ENCODE data around the gene PREX1.
A peak's percentile ranks its signal among the peaks of the same experiment; 100 is the strongest.

Gene PREX1

GRCh38 chr20:48732081-48732829, 95.5 kb downstream of the PREX1 start:
- DNase-seq (ENCODE audit: low spot score), result no peak

GRCh38 chr20:48731536-48731935, 96.3 kb downstream of the PREX1 start:
- DNase-seq (ENCODE audit: low spot score), result no peak

DNA sequence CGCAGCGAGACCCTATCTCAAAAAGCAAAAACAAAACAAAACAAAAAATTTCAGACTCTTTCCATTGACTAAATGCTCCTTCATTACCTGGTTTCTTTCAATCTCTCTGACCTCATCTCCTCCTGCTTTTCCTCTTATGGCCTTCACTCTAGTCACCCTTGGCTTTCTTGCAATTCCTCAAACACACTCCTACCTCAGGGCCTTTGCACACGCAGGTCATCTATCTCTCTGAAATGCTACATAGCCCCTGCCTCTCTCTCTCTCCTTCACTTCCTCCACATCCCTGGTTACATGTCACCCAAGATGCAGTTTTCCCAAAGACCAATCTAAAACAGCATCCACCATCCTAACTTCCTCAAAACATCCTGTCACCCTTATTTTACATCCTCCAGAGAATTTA, 96.8 kb downstream of the PREX1 start:
- DNase-seq (ENCODE audit: low spot score), result no peak

- no peak for DNase-seq (ENCODE audit: low spot score)
These were observed 98.3 kb downstream of the PREX1 start for GRCh38 chr20:48729538-48729937.

DNA sequence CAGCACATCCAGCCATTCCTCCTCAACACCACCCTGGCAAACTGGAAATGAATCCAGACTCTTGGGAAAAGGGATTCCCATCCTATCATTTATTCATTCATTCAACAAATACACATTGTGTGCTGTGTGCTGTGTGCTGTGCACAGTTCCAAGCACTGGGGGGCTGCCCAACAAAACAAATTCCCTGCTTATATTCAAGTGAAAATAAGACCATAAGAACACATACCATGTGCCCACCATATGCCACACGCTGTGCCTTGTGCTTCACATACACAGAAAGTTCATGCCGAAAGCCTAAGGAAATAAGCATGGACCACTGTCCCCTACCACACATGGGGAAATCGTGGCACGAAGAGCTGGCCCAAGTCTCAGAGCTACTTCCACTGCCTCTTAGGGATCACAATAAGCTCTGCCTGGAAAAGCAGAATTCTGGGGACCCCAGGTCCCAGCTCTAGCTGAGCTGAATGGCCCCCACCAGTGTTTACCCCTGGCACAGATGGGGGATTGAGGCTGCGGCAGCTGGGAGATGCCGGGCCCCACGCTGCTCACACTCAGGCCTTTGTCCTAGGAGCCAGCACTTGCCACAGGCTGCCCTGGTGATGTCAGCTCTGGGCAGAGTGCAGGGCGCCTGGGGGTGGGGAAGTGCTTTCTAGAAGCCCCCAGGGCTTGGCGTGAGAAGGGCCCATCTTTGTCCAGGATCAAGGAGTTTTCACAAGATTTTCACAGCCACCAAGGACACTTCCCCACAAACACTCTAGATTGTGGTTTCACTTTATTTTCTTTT, 99.6 kb downstream of the PREX1 start:
- DNase-seq (ENCODE audit: low spot score), result no peak

DNA sequence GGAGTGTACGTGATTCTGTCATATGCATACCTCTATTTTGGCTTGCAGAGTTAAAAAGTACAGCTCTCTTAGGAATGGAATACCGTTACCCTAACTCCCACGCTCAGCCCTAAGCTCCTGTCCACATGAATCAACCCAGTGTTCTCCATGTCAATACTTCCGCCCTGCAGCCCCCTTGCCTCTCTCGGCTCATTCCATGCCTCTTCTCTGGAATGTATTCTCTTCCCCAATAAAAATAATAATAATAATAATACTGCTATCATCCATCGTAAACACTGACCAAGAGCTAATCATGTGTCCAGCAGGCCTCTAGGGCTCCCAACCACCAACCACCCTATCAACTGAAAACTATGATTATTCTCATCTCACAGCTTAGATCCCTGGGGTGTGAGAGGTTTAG, 100.6 kb downstream of the PREX1 start:
- no peak for DNase-seq (ENCODE audit: low spot score)

DNA sequence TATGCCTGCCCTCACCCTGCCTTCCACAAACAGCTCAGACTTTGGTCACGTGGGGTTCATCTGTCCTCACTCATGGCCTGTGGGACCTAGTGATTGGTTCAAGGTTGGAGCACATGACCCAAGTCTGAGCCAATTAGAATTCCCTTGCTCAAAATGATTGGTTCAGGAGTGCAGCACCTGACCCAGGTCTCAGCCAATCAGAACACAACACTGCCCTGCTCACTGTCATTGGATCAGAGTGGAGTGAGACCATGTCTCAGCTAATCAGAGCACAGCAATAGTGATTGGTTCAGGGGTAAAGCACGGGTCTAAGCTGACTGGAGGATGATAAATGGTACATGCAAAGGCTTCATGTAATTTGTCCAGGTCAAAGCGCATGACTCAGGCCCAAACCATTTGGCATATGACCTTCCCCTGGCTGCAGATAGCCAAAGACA, 102.2 kb downstream of the PREX1 start:
- peak; percentile 63 for DNase-seq (ENCODE audit: low spot score)

- DNase-seq (ENCODE audit: low spot score), result no peak
These were observed 102.8 kb downstream of the PREX1 start for GRCh38 chr20:48724891-48725554.

- DNase-seq (ENCODE audit: low spot score), result no peak
These were observed 103.4 kb downstream of the PREX1 start for GRCh38 chr20:48724382-48724781.

- DNase-seq (ENCODE audit: low spot score), result no peak
These were observed 104.2 kb downstream of the PREX1 start for GRCh38 chr20:48723308-48724264.

DNA sequence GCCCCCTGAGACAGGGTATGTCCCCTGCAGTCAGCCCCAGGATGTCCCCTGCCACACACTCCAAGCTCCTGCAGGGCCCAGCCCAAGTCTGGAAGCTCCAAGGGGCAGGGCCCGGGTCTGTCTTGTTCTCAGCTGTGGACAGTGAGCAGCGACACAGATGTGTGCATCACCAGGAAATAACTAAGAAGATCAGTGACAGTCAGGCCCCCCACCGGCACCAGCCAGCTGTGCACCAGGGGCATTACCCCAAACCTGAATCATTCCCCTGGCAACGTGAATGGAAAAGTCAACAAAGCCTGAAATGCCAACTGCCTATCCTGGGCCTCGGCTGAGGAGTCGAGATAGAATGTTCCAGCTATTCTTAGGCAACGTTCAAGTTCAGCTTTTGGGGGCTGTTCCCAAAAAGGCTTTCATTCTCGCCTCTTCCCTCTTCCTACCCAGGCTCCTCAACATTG, 105.0 kb downstream of the PREX1 start:
- no peak for DNase-seq (ENCODE audit: low spot score)

GRCh38 chr20:48722002-48722731, 105.6 kb downstream of the PREX1 start:
- no peak for DNase-seq (ENCODE audit: low spot score)

DNA sequence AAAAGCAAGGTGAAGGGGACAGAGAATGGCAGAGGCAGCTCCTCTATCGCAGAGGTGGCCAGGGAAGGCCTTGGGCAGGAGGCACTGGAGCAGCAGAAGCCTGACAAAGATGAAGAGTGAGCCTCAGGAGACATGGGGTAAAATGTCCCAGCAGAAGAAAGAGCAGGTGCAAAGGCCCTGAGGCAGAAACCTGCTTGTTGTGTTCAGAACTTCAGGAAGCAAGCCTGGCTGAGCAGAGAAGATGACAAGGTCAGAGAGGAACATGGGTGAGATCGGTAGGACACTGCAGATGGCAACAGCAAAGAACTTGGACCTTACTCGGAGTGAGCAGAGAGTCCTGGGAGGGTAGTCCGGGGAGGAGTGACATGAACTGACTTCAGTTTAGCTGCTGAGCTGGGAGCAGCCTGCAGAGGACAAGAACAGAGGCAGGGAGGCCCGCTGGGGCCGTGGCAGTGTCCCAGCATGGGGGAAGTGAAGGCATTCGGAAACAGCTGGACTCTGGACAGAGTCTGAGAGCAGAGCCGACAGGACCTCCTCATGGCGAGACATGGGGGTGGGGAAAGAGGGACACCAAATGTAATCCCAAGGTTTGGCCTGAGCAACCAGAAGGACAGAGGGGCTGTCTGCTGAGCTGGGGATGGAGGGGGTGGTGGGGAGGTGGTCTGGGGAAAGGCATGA, 106.3 kb downstream of the PREX1 start:
- no peak for DNase-seq (ENCODE audit: low spot score)

GRCh38 chr20:48720256-48720985, 107.4 kb downstream of the PREX1 start:
- no peak for DNase-seq (ENCODE audit: low spot score)

- no peak for DNase-seq (ENCODE audit: low spot score)
These were observed 108.1 kb downstream of the PREX1 start for GRCh38 chr20:48719598-48720255.

- no peak for DNase-seq (ENCODE audit: low spot score)
These were observed 108.8 kb downstream of the PREX1 start for GRCh38 chr20:48718786-48719578.

- no peak for DNase-seq (ENCODE audit: low spot score)
These were observed 110.0 kb downstream of the PREX1 start for GRCh38 chr20:48717680-48718223.

DNA sequence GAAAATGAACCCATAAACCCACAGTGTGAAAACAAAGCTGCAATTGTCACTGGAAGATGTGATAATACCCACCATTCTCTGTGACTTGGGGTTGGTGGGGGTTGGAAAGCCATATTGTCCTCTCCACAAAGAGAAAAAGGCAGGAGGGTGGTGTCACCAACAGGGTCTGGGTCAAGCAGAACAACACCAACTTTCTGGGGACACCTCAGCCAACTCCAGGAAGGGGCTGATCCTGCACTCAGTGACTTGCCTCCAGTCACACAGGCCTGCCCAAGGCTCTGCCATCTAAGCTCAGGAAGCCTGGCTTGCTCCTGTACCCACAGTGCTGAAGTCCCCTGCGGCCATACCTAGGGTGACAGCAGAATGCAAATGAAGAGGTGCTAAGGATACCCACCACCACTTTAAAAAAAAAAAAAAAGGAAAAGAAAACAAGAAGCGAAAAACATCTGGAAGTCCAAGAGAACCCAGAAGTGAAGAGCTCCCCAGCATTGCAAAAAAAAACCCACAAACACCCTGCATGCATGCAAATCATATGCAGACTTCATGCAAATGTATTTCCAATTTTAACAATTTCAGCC, 110.6 kb downstream of the PREX1 start:
- DNase-seq (ENCODE audit: low spot score), result no peak
